Hepatocyte (in vitro differentiated cells): ENCODE results near the gene AUTS2.

Experiments used
- CTCF ChIP-seq: fragments of 200-600 bp; sonication (generic); IDR thresholded peaks from 2 replicates; pipeline ENCODE4 v1.5.1; 2016; ENCODE audit warnings: antibody characterized with exemption, mild to moderate bottlenecking; ENCODE audit not compliant: poor library complexity
- EZH2 ChIP-seq: fragments of 200-600 bp; sonication (generic); IDR thresholded peaks from 2 replicates; pipeline ENCODE4 v1.6.1; 2016; ENCODE audit warnings: antibody characterized with exemption, mild to moderate bottlenecking, borderline replicate concordance

DNA sequence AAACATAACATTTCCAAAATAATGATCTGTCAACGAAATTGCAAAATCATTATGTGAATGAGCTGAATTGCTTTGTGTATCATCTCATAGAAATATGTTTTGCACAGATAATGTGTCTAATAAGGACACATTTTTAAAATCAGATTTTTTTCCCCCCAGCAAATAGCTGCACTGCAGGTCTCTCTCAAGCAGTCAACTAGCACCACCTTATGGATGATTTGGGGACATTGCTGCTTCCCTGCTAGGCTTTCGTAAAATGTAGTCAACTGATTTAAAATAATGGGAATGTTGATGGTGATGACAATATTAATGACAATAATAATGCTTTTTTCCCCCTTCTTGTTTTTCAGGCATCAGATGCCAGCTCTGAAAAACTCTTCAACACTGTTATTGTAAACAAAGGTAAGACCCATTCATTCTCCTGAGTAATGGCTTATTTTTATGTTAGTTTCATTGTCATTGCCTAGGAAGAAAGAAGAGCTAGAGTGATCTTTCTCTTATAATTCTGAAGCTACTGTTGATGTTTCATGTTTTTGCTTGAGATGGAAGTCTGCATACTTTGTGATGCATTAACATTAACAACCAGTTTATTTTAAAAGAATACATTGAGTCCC is 1100.1 kb downstream of the AUTS2 start:
- TF ChIP-seq EZH2 (no peak), CTCF (peak; percentile 92)
